ENCODE results near the gene MTFMT.
A peak's percentile ranks its signal among the peaks of the same experiment; 100 is the strongest.
"Not testable (repeated sequence)": the region's sequence is repeated elsewhere in the genome, so short reads cannot be mapped to it uniquely, and the experiment has no call there.

MTFMT gene

GRCh38 chr15:65034719-65035118 lies 5.3 kb upstream of the MTFMT start:
- DNase-seq = no peak

DNA sequence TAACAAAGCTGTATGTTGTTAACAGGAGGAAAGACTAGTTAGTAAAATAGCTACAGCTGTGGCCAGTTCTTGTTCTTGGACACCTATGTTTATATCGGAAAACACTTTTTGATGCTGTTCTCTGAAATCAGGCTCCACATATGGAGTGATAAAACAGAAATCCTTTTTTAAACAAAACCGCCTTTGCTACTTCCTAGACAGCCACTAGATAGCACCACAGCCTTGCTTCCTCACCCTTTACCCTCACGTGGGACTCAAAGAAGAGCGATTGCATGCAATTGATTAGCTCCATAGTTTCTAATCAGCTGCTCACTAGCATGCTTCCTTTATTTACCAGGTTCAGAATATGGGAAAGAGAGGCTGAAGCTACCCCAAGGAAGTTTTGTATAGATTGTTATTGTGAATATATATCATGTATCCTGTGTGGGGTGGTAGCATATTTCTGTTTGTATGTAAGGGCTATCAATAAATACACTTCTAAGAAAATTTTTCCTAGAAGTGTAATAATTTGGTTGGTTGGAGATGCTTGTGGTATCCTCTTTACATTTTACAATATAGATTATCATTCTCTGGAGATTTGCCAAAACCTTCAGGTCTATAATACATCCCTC lies 4.3 kb upstream of the MTFMT start:
- no peak for DNase-seq

DNA sequence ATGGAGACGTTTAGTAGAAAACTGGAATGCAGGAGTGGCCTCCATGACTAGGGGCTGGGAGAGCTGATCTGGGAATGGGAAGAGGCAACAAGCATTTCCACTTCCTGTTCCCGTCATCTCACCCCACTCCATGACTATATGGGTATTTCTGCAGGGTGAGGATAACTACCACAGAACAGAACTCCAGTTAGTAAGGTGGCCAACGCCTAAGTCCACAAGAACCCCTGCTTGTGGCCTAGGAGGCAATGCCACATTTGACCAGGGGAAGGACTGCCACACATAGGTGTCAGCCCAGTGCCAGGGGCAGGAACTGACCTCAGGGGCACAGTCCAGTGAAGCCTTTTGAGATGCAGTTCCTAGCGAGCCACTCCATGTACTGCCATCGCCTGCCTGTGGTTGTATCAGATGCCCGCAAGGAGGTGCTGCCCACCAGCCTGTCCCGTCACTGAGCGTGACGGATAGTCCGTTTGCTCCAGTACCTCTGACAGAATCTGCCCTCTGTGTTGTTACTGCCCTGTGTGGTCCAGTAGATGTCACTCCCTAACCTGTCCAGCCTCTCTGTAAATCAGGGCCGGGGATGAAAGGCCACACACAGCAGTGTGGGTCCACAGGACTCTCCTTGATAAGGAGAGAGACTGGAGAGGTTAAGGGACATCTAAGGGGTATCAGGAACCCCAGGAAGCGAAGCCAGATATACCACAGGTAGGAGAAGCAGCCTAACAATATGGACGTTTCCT lies 3.5 kb upstream of the MTFMT start:
- peak; percentile 56 for DNase-seq

GRCh38 chr15:65029736-65030208 lies 333 bp upstream of the MTFMT start:
- DNase-seq = no peak

GRCh38 chr15:65028338-65028737 lies 1.1 kb downstream of the MTFMT start:
- DNase-seq = no peak

GRCh38 chr15:65027593-65027992 lies 1.8 kb downstream of the MTFMT start:
- DNase-seq = no peak

GRCh38 chr15:65026756-65027155 lies 2.7 kb downstream of the MTFMT start:
- no peak for DNase-seq

GRCh38 chr15:65021488-65021887 lies 8.0 kb downstream of the MTFMT start:
- DNase-seq = no peak

DNA sequence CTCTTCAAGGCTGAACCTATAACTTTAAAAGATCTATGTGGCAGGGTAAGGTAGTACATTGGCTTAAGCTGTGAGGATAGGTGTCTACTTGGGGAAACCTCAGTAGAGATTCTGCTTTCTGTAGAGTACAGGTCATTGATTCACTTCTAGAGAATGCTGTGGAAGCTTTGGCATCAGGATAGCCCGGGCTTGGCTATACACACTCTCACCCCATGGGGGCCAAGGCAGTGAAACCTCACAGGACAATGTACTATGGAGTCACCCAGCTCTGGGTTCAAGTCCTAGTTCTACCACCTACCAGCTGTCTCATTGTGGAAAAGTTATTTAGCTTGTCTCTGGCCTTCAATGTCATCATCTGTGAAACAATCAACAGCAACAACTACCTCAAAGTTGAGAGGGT lies 9.0 kb downstream of the MTFMT start:
- DNase-seq = no peak

- DNase-seq = not testable (repeated sequence)
These were observed 18.2 kb downstream of the MTFMT start for GRCh38 chr15:65011198-65011597.

GRCh38 chr15:65008983-65009382 lies 20.5 kb downstream of the MTFMT start:
- no peak for DNase-seq

- DNase-seq = no peak
These were observed 22.6 kb downstream of the MTFMT start for GRCh38 chr15:65006876-65007275.

DNA sequence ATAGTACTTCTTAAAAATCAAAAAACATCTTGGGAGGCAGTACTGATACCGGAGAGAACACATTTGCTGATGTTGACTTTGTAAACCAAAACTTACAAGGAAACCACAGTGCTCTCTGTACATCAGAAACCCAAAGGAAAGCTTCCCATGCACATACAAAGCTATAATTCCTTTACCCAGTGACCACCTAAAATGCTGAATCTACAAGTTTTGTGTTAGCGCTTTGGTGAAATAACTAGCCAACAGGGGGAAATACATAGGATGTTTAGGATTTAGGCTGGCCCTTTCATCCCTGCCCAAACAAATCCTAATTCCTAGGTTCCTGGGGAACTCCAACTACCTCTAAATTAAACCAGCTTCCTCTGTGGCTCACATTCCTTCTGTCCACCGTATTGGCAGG lies 24.4 kb downstream of the MTFMT start:
- DNase-seq = no peak

DNA sequence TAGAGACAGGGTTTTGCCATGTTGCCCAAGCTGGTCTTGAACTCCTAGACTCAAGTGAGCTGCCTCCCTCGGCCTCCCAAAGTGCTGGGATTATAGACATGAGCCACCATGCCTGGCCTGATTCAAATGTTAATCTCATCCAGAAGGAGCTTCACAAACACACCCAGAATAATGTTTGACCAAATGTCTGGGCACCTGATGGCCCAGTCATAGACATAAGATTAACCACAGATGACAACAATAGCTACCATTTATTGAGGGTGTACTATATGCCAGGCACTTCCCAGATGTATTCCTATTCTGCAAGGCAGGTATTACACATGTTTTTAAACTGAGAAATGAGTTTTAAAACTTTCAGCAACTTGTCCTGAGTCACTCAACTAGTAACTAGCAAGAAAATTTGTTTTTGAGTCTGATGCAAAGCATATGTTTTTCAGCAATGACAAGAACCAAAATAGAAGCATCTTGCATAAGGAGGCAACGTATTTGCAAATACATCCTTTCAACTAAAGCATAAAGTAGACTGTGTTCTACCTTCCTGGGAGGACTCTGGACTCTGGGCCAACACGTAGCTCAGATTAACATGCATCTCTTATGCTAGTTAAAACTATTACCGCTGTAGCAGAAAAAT lies 31.6 kb downstream of the MTFMT start:
- DNase-seq = no peak

- no peak for DNase-seq
These were observed 32.4 kb downstream of the MTFMT start for GRCh38 chr15:64997066-64997465.

- no peak for DNase-seq
These were observed 36.1 kb downstream of the MTFMT start for GRCh38 chr15:64993290-64993689.

DNA sequence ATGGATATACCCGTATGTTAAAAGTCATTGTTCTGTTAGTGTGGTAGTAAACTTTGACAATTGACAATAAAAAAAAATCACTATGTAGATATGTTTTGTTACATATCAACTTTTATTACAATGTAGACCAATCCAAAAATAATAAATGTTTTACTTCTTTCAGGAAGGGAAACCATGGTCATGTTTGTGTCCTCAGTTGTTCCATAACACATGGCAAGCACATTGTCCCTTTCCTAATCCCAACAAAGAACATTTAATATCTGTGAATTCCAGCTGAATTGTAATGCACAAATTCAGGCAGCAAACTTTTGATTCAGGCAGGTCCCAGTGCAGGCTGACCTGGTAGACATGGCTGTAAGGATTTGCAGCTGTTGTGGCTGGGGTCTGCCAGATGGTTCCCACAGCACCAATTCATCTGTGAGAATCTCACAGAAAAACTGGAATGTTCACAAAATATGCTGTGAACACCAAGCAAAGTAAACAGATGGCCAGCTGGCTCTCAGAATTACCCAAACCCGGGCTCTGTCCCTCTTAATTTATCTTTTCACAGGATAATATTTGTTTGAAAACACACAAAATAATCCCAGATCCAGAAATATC lies 37.8 kb downstream of the MTFMT start:
- DNase-seq = peak; percentile 89

DNA sequence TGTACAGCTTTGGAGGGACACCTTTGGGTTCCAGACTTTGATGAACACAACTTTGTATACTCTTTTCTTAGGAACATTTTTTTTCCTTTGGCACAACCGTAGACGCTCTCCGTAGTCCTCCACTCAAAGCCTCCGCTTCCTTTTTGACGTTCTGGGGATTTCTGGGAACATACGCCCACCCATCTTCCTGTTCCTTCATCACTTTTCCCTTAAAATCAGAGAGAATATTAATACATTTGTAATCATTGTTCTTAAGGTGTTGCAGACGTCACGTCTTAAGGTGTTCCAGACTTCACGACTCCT lies 39.3 kb downstream of the MTFMT start:
- DNase-seq = no peak

- DNase-seq = peak; percentile 97
These were observed 39.8 kb downstream of the MTFMT start, which contains the start of gene SPG21 for GRCh38 chr15:64989416-64990167. TSS of gene SPG21 (minus strand) at chr15:64989914. CDS start at chr15:64983569, 6,345 bp downstream.

- no peak for DNase-seq
These were observed 42.3 kb downstream of the MTFMT start for GRCh38 chr15:64987136-64987535.

DNA sequence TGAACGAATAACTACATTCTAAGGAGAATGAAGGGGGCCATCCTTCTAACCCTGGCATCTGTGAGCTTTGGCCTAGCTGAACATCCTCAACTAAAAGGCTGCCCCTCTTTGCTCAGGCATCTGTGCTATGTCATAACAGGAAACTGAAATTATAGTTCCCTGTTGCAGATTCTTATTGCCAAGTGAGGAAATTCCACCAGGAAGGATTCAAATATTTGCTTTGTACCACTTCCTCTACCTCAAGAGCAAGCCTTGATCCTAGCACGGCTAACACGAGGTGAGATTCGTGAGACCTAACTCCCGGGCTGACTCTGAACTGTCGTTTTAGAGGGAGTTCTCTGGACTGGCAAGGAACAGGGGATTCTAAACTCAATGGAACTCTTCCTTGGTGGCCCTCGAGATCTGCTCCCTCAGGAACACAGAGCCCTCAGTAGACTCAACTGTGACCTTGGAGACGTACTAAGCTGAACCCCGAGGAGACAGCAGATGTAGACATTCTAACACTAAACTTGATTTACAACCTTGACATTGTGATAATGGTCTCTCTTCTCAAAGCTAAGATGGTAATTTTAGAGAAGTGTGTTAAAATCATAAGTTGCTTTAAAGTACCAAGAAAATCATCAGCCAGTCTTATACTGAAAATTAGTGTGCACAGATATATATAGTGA lies 43.9 kb downstream of the MTFMT start:
- DNase-seq = no peak

DNA sequence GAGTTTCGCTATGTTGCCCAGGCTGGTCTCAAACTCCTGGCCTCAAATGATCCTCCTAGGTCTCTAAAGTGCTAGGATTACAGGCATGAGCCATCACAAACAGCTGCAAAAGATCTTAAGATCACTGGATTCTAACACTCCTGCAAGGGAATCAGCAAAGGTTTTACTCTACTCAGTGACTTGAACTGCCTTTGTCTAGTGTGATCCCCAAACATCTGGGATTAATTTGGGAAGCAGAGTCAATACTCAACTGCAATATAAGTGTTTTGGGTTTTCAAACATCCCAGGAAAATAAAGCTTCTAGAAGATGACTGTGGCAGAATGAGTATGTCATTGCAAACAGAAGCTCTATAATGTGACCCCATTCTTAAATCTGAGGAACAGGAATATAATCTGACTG lies 47.0 kb downstream of the MTFMT start:
- no peak for DNase-seq

All from right hindlimb (tissue), 1 donor.